Thyroid gland (tissue), 4 donors: Measurements from ENCODE around the gene STT3B.

Experiments used
- POLR2A ChIP-seq, 2 donors: fragments of 450-650 bp; IDR thresholded peaks; one replicate each; pipeline ENCODE4 v1.6.1; 2017; ENCODE audit warnings: antibody characterized with exemption in 2 of 2, mild to moderate bottlenecking in 2 of 2, moderate library complexity in 1 of 2
- TF ChIP-seq, protein P1 (sequence below), 6 experiments: fragments of 200-600 bp in 3 of 6; fragments of 450-650 bp in 3 of 6; sonication (generic) in 3 of 6; IDR thresholded peaks; one replicate each; pipeline ENCODE4 v1.5.1; 2016 to 2019; ENCODE audit warnings: antibody characterized with exemption in 6 of 6, mild to moderate bottlenecking in 2 of 6, inconsistent platforms in 1 of 6, moderate library complexity in 1 of 6

- TF ChIP-seq, protein P1, sequence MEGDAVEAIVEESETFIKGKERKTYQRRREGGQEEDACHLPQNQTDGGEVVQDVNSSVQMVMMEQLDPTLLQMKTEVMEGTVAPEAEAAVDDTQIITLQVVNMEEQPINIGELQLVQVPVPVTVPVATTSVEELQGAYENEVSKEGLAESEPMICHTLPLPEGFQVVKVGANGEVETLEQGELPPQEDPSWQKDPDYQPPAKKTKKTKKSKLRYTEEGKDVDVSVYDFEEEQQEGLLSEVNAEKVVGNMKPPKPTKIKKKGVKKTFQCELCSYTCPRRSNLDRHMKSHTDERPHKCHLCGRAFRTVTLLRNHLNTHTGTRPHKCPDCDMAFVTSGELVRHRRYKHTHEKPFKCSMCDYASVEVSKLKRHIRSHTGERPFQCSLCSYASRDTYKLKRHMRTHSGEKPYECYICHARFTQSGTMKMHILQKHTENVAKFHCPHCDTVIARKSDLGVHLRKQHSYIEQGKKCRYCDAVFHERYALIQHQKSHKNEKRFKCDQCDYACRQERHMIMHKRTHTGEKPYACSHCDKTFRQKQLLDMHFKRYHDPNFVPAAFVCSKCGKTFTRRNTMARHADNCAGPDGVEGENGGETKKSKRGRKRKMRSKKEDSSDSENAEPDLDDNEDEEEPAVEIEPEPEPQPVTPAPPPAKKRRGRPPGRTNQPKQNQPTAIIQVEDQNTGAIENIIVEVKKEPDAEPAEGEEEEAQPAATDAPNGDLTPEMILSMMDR (IDR thresholded peaks at IDR 0.05): no peak
- TF ChIP-seq POLR2A (IDR thresholded peaks at IDR 0.05): no peak
Measured at GRCh38 chr3:31671451-31671850, 138.7 kb downstream of the STT3B start.
